ENCODE measurements around the gene LILRA5. TPM values are rescaled to one million over a fixed set of nuclear protein-coding genes. Genes with fewer than 3 reads are reported as not detected.

Gene LILRA5
- total and polyA plus RNA-seq, 2 of the 4 experiments (the other 2 are of a cell fraction): not detected

DNA sequence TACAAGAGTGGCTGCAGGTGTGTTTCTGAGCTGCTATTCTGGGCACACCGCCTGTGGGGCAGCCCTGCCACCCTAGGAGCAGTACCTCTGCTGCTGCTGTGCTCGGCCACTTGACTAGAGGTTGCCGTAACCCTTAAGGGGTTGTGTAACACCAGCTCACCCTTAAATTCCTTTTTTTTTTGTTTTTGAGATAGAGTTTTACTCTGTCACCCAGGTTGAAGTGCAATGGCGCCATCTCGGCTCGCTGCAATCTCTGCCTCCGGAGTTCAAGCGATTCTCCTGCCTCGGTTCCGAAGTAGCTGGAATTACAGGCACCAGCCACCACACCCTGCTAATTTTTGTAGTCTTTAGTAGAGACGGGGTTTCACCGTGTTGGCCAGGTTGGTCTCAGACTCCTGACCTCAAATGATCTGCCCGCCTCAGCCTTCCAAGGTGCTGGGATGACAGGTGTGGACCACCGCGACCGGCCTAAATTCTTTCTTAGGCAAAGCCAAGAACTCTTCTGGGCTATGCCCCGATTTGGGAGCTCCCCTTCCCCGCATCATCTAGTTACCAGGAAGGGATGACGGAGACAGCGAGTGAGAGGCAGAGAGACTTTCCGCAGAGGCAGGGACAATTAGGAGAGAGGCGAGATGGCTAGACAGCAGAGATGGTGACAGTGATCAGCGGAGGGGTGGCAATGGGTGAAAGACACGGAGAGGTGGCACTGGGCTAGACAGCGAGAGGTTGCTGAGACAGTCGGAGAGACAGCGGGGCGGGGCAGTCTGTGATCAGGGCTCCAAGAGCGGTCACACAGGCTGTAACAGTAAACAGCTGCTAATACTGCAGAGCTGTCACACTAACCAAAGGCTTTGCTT, 4.4 kb upstream of the LILRA5 start (continued):
- TF ChIP-seq NFE2L2 (IDR thresholded peaks at IDR 0.05; ENCODE audit: low read depth, low read length): no peak

DNA sequence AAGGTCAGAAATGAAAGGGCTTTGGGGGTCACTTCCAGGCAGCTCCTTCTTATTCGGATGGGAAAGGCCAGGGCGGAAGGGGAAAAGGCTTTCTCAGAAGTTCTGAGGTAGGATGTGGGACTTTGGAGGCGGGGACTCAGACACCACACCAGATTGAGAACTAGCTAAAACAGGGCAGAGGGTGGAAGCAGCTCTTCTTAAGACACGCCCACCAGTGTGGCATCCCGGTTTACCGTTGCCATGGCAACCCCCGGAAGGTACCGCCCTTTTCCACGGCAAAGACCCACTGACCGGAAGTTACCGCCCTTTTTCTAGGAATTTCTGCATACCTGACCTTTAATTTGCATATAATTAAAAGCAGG, 3.8 kb upstream of the LILRA5 start:
- BruUV-seq (replicated peaks): no TSS peak

More for the DNA sequence above, 3.8 kb upstream of the LILRA5 start:
- POLR2A ChIA-PET (ENCODE audit: unreplicated experiment): no interaction called here
- H2AK5ac ChIP-seq (ENCODE audit: low read depth, low read length): no peak overlapping the region
- H3K56ac ChIP-seq (ENCODE audit: extremely low read depth, insufficient read depth, low read length): no peak overlapping the region
- no peak for ATAC-seq (ENCODE audit: low read depth)
- CTCF ChIA-PET: no interaction called here
- no peak overlapping the region for H3K9ac ChIP-seq (ENCODE audit: low read depth, low read length)
- no peak overlapping the region for H4K8ac ChIP-seq (ENCODE audit: low read depth in 2 of 2, low read length in 2 of 2)
- no peak for DNase-seq
- H2BK15ac ChIP-seq (ENCODE audit: low read depth, low read length): no peak overlapping the region
- no peaks in the 10 kb centered on the region for H3K27me3 ChIP-seq (ENCODE audit: control insufficient read depth, insufficient read depth, low read length)
- H3K4ac ChIP-seq (ENCODE audit: low read depth, low read length): no peak overlapping the region
- TF ChIP-seq FOS (IDR thresholded peaks at IDR 0.05; ENCODE audit: low read depth, low read length): no peak
- no peak for TF ChIP-seq RCOR1 (IDR thresholded peaks at IDR 0.05; ENCODE audit: insufficient replicate concordance, low read length)
- TF ChIP-seq BHLHE40 (IDR thresholded peaks at IDR 0.05; ENCODE audit: low read depth, low read length): no peak
- no peak for TF ChIP-seq MAZ (IDR thresholded peaks at IDR 0.05; ENCODE audit: borderline replicate concordance, low read depth, low read length)
- no peak for TF ChIP-seq MAFK (IDR thresholded peaks at IDR 0.05; ENCODE audit: low read depth, low read length)
- TF ChIP-seq, protein P1, sequence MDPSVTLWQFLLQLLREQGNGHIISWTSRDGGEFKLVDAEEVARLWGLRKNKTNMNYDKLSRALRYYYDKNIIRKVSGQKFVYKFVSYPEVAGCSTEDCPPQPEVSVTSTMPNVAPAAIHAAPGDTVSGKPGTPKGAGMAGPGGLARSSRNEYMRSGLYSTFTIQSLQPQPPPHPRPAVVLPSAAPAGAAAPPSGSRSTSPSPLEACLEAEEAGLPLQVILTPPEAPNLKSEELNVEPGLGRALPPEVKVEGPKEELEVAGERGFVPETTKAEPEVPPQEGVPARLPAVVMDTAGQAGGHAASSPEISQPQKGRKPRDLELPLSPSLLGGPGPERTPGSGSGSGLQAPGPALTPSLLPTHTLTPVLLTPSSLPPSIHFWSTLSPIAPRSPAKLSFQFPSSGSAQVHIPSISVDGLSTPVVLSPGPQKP (IDR thresholded peaks at IDR 0.05; ENCODE audit: borderline replicate concordance, low read depth, low read length): no peak
- no peak for TF ChIP-seq RFX5 (IDR thresholded peaks at IDR 0.05; ENCODE audit: low read depth, low read length)
- TF ChIP-seq NFE2L2 (IDR thresholded peaks at IDR 0.05; ENCODE audit: low read depth, low read length): no peak
- no peak for TF ChIP-seq POLR2A (IDR thresholded peaks at IDR 0.05; ENCODE audit: low read depth, low read length)
- TF ChIP-seq, protein P2, sequence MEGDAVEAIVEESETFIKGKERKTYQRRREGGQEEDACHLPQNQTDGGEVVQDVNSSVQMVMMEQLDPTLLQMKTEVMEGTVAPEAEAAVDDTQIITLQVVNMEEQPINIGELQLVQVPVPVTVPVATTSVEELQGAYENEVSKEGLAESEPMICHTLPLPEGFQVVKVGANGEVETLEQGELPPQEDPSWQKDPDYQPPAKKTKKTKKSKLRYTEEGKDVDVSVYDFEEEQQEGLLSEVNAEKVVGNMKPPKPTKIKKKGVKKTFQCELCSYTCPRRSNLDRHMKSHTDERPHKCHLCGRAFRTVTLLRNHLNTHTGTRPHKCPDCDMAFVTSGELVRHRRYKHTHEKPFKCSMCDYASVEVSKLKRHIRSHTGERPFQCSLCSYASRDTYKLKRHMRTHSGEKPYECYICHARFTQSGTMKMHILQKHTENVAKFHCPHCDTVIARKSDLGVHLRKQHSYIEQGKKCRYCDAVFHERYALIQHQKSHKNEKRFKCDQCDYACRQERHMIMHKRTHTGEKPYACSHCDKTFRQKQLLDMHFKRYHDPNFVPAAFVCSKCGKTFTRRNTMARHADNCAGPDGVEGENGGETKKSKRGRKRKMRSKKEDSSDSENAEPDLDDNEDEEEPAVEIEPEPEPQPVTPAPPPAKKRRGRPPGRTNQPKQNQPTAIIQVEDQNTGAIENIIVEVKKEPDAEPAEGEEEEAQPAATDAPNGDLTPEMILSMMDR (conservative IDR thresholded peaks at IDR 0.05; ENCODE audit: low read depth, low read length): no peak
- TF ChIP-seq SMC3 (IDR thresholded peaks at IDR 0.05; ENCODE audit: low read depth, low read length): no peak
- no peak for TF ChIP-seq RAD21 (IDR thresholded peaks at IDR 0.05; ENCODE audit: low read length)
- no peak overlapping the region for H3K4me3 ChIP-seq (ENCODE audit: insufficient read depth, low read depth, low read length)
- H4K91ac ChIP-seq (ENCODE audit: insufficient read depth, low read depth, low read length): no peak overlapping the region
- H2BK120ac ChIP-seq (ENCODE audit: low read depth, low read length): no peak overlapping the region
- no peak overlapping the region for H3K23ac ChIP-seq (ENCODE audit: low read depth, low read length)
- no peaks in the 10 kb centered on the region; the same call in 1 of the 2 replicates for H3K9me3 ChIP-seq (ENCODE audit: control insufficient read depth, insufficient read depth, low read length)
- no peak overlapping the region for H2BK20ac ChIP-seq (ENCODE audit: low read depth, low read length)
- WGBS, 2 experiments (ENCODE audit: extremely low coverage in 2 of 2, insufficient read length in 1 of 2): 60% methylated on average over 1 of the region's 11 CpGs; no CpG with 5 or more reads in 1 of the 2 experiments
- no peak overlapping the region for H3K27ac ChIP-seq (ENCODE audit: insufficient read depth, low read length)
- no peak overlapping the region for H3K18ac ChIP-seq (ENCODE audit: low read depth, low read length)
- H3K79me1 ChIP-seq (ENCODE audit: low read depth in 1 of 2, low read length in 2 of 2): no peaks in the 10 kb centered on the region
- no peaks in the 10 kb centered on the region for H3K9me1 ChIP-seq (ENCODE audit: insufficient read depth, low read length)
- in situ Hi-C loops (cut with MboI; ENCODE audit: low sequenced_read_pairs): no loop called here
- H2AFZ ChIP-seq (replicated peaks; ENCODE audit: low read length, poor library complexity): no peak overlapping the region
- intact Hi-C loops (cut with micrococcal nuclease): no loop called here
- no peak overlapping the region for H3K14ac ChIP-seq (replicated peaks; ENCODE audit: low read depth, low read length)
- H3K36me3 ChIP-seq (ENCODE audit: control insufficient read depth, insufficient read depth, low read length): no peaks in the 10 kb centered on the region
- H4K5ac ChIP-seq (ENCODE audit: low read depth, low read length): no peak overlapping the region
- H3K4me2 ChIP-seq (ENCODE audit: low read depth, low read length): no peak overlapping the region
- H3K4me1 ChIP-seq (ENCODE audit: control insufficient read depth, insufficient read depth, low read length): no peaks in the 10 kb centered on the region
- dilution Hi-C loops (cut with HindIII; ENCODE audit: low sequenced_read_pairs, unreplicated experiment): no loop called here
- no peak overlapping the region for H2AK9ac ChIP-seq (replicated peaks; ENCODE audit: low read depth, low read length, poor library complexity)
- H2BK5ac ChIP-seq (ENCODE audit: low read depth, low read length, poor library complexity, severe bottlenecking): no peak overlapping the region
- no peaks in the 10 kb centered on the region for H4K20me1 ChIP-seq (ENCODE audit: insufficient read depth, low read length)

All from IMR-90 (cell line).